GM20000 (cell line): ENCODE measurements around the gene CACNA2D1.

ENCODE experiments used
- DNase-seq: peaks from one replicate; pipeline ENCODE4 v3.0.0; 2012; ENCODE audit warnings: low spot score
- CTCF ChIP-seq: IDR thresholded peaks from 2 replicates; pipeline ENCODE4 v1.5.1; 2012; ENCODE audit warnings: mild to moderate bottlenecking, control low read depth; ENCODE audit errors: extremely low read depth, missing control alignments

CACNA2D1 gene

DNA sequence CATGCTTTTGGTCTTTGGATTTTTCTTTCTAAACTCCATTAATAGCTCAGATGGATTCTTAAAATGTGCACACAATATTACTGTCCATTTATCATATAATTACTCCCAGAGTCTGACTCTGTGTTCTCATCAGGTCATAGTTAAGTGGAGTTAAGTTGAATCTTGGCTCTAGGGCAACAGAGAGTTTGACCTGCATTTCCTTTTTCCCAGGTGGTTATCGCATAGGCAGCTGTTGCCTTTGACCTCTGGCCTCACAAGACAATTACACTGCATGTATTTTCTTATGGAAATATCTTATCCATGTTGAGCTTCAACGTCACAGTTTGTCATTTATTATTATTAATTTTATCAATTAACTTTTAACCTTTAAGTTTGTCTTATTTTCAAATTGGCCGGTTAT, 436.3 kb downstream of the CACNA2D1 start:
- DNase-seq, result no peak
- TF ChIP-seq CTCF, result no peak

DNA sequence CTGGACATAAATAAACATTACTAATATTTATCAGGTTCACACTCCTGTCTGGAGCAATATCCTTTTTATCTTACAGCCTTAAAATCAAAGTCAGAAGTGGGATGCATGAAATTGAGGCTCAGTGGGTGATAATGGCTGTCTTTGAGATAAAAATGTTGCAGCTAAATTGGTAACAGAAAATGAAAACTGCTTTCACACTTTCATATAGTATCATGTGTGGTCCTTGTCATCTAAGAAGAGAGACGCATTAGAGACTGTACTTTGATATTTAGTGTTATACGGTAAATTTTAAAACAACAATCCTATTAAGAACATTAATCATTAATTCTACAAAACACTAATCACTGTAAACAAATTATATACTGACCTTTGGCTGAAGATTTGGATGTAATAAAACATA, 438.5 kb downstream of the CACNA2D1 start:
- TF ChIP-seq CTCF, result no peak
- DNase-seq, result no peak

DNA sequence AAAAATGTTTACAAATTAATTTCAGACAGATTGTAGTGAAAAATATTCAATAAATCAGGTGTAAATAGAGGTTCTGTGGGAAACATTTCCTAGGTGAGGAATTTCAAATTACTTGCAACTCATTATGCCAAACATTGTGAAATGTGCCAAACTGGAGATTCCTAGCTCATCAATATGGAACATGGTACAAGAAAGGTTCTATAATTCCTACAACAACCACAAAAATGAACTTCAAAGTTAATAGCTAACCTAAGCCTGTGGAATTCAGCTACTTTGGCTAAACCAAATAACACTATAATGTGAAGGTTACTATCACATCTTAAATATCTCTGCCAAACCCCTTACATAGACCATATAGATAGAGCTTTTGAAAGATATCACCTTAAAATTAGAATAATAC, 450.4 kb downstream of the CACNA2D1 start:
- no peak for DNase-seq
- TF ChIP-seq CTCF, result no peak

GRCh38 chr7:81990395-81990794, 453.2 kb downstream of the CACNA2D1 start:
- TF ChIP-seq CTCF, result no peak
- DNase-seq, result no peak

DNA sequence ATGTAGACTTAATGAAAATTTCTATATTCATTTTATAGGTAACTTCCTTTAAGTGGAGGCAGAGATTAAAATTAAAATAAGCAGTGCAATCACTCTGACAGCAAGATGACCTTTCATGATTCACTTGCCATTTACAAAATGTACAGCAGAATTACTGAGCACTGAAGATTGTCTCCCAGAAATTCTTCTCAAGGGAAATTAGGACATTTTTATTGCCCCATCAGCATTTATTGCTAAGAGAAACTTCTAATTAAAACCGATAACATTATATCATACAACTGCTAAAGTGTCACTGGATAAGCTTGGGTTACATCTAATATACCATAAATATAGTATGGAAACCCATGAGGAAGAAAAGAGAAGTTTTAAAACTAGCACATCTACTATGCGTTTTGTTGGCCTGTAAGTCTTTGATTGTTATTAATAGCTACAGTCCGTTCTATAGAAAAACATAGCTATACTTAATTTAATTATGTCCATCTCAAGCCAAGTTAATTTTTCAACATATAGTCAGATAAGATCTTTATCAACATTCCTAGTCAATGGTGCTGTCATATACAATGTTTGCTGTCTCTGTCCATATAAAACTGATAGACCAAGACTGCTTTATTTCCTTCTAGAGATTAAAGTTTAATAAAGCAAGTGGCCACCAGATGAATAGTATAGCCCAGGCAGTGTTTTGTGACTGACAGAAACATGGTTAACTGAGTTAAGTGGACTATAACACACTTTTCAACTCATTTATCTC, 456.7 kb downstream of the CACNA2D1 start:
- DNase-seq, result no peak
- TF ChIP-seq CTCF, result no peak

- no peak for DNase-seq
- TF ChIP-seq CTCF, result no peak
These were observed 460.2 kb downstream of the CACNA2D1 start for GRCh38 chr7:81983406-81983805.

DNA sequence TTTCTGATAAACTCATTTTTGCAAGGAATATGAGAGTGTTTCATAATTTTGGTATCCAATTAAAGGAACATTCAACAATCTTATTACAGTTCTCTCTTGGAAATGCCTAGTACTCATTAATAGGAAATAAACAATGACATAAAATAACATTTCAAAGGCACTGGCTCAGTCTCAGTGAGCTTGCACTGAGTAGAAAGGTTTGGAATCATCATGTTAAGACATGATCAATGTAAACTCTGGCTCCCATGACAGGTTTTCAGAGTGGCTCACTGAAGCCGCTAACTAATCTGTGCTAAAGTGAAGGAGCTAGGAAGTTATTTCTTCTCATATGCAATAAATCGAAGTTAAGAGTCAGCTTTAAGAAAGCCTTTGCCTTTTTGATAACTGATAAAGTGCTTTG, 470.5 kb downstream of the CACNA2D1 start:
- no peak for DNase-seq
- no peak for TF ChIP-seq CTCF
